ENCODE results near the gene GABRG3. TPM values are rescaled to one million over a fixed set of nuclear protein-coding genes. Genes with fewer than 3 reads are reported as not detected.
A peak's percentile ranks its signal among the peaks of the same experiment; 100 is the strongest.

Gene GABRG3
- total RNA-seq (2011; cell fraction: chromatin; rRNA removed; ENCODE audit: low replicate concordance): 14.1 and 21.5 TPM in 2 replicates
- total RNA-seq (2011; cell fraction: nucleolus; rRNA removed): 12.6 and 13.5 TPM in 2 replicates
- total RNA-seq (2011; cell fraction: nucleoplasm; rRNA removed): 19.3 and 28.2 TPM in 2 replicates
- total RNA-seq (2014; rRNA removed) (7.6 and 9.9 TPM in 2 replicates), total RNA-seq (2014; rRNA removed; fragmentation: Illumina TruSeq; extraction: Trizol) (12.0 and 13.3 TPM in 2 replicates), total RNA-seq (2015; rRNA removed; fragmentation: Illumina TruSeq; extraction: Trizol) (13.6 and 13.9 TPM in 2 replicates), total RNA-seq (2021) (13.8 and 15.1 TPM in 2 replicates), polyA plus RNA-seq (2011; rRNA removed) (7.0 and 11.2 TPM in 2 replicates), polyA plus RNA-seq (2014; fragmentation: Illumina TruSeq; extraction: Trizol) (14.6 and 14.8 TPM in 2 replicates), polyA plus RNA-seq (2014; fragmentation: Nextera tagmentation; extraction: Ambion mirVana) (1 to 10 TPM; 4.0 to 4.6 TPM), polyA plus RNA-seq (2014; rRNA removed) (6.9 and 7.6 TPM in 2 replicates), polyA minus RNA-seq (2011; rRNA and poly(A)+ RNA removed) (13.6 and 23.9 TPM in 2 replicates), Bru-seq, nascent RNA (percentile 61 among the genes with signal in this experiment), BruChase-seq, experiment 1, labeled RNA remaining after a 2-hour chase (percentile 65 among the genes with signal in this experiment), BruChase-seq, experiment 2, labeled RNA remaining after a 6-hour chase (percentile 65 among the genes with signal in this experiment)
- 8.8 and 13.9 TPM in 2 replicates for polyA plus RNA-seq (2011; cell fraction: cytosol; rRNA removed)
- polyA plus RNA-seq (2011; cell fraction: nucleus; rRNA removed): 5.4 and 9.4 TPM in 2 replicates
- polyA plus RNA-seq (2012): 10.2 and 10.8 TPM in 2 replicates
- 3.0 and 9.8 TPM in 2 replicates for polyA minus RNA-seq (2011; cell fraction: cytosol; rRNA and poly(A)+ RNA removed)
- 10.6 and 15.9 TPM in 2 replicates for polyA minus RNA-seq (2011; cell fraction: nucleus; rRNA and poly(A)+ RNA removed)
- long read RNA-seq, experiment 1, transcript GABRG3-201 (7 exons, 1,235 nt): major isoform, 7 of 24 reads
- long read RNA-seq, experiment 1, partial matches to known transcripts: 1 of 24 reads
- long read RNA-seq, experiment 1, other reads (novel, unspliced or antisense): 16 of 24 reads
- long read RNA-seq, experiment 2, partial matches to known transcripts: 2 of 6 reads
- long read RNA-seq, experiment 2, other reads (novel, unspliced or antisense): 4 of 6 reads
- long read RNA-seq, experiment 3, partial matches to known transcripts: 0 of 4 reads
- long read RNA-seq, experiment 3, other reads (novel, unspliced or antisense): 2 of 4 reads

GRCh38 chr15:26970712-26971210 lies at the start of gene GABRG3:
TSS of gene GABRG3 (plus strand) at chr15:26971181.
- no peak within 1 kb of the TSS for H3K9ac ChIP-seq (ENCODE audit: insufficient read depth in 1 of 2, low read depth in 2 of 2, low read length in 2 of 2)
- no peak within 1 kb of the TSS for H3K27ac ChIP-seq (ENCODE audit: extremely low read depth, low read depth, low read length)
- TF ChIP-seq CBX1 (IDR thresholded peaks at IDR 0.05; ENCODE audit: low read depth) (no peak), ZC3H4 (CRISPR knock-in tag; IDR thresholded peaks at IDR 0.05; ENCODE audit: borderline replicate concordance) (no peak), ZMIZ1 (IDR thresholded peaks at IDR 0.05; ENCODE audit: low read depth in 2 of 2, low read length in 2 of 2) (no peak), CREM (IDR thresholded peaks at IDR 0.05; ENCODE audit: low read depth) (no peak), SNIP1 (IDR thresholded peaks at IDR 0.05; ENCODE audit: low read depth) (no peak), ZBTB1 (CRISPR knock-in tag; IDR thresholded peaks at IDR 0.05; ENCODE audit: borderline replicate concordance, low read depth) (no peak)
- TF ChIP-seq, protein P1, sequence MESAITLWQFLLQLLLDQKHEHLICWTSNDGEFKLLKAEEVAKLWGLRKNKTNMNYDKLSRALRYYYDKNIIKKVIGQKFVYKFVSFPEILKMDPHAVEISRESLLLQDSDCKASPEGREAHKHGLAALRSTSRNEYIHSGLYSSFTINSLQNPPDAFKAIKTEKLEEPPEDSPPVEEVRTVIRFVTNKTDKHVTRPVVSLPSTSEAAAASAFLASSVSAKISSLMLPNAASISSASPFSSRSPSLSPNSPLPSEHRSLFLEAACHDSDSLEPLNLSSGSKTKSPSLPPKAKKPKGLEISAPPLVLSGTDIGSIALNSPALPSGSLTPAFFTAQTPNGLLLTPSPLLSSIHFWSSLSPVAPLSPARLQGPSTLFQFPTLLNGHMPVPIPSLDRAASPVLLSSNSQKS (CRISPR knock-in tag; IDR thresholded peaks at IDR 0.05): no peak
- TF ChIP-seq, protein P2, sequence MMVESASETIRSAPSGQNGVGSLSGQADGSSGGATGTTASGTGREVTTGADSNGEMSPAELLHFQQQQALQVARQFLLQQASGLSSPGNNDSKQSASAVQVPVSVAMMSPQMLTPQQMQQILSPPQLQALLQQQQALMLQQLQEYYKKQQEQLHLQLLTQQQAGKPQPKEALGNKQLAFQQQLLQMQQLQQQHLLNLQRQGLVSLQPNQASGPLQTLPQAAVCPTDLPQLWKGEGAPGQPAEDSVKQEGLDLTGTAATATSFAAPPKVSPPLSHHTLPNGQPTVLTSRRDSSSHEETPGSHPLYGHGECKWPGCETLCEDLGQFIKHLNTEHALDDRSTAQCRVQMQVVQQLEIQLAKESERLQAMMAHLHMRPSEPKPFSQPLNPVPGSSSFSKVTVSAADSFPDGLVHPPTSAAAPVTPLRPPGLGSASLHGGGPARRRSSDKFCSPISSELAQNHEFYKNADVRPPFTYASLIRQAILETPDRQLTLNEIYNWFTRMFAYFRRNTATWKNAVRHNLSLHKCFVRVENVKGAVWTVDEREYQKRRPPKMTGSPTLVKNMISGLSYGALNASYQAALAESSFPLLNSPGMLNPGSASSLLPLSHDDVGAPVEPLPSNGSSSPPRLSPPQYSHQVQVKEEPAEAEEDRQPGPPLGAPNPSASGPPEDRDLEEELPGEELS (CRISPR knock-in tag; IDR thresholded peaks at IDR 0.05; ENCODE audit: borderline replicate concordance): no peak
- no peaks in the 10 kb centered on the region for H3K9me3 ChIP-seq (replicated peaks; ENCODE audit: control insufficient read depth, insufficient read depth, low read depth, low read length)
- CTCF ChIA-PET (ENCODE audit: low intra/inter-chr PET ratio): no interaction called here
- peaks cover 6 to 10% of the 10 kb centered on the region in 2 experiments; a peak in 2 of 5 replicates for H3K27me3 ChIP-seq (ENCODE audit: control insufficient read depth in 2 of 2, insufficient read depth in 2 of 2, low read length in 2 of 2)
- no peak for FAIRE-seq
- POLR2A ChIA-PET: no interaction called here
- no peaks in the 10 kb centered on the region for H3K36me3 ChIP-seq (ENCODE audit: control insufficient read depth, insufficient read depth, low read length)
- no peak within 1 kb of the TSS for H3K4me2 ChIP-seq (ENCODE audit: insufficient read depth, low read length)
- no peaks in the 10 kb centered on the region for H3K4me1 ChIP-seq (replicated peaks in 1 of 2; ENCODE audit: control insufficient read depth in 2 of 2, insufficient read depth in 2 of 2, low read length in 2 of 2)
- no peak for DNase-seq (ENCODE audit: extremely low read depth in 1 of 4, low spot score in 3 of 4)
- intact Hi-C loops (cut with micrococcal nuclease) (no loop called here), in situ Hi-C loops (cut with MboI) (no loop called here)
- no peak within 1 kb of the TSS for H3K4me3 ChIP-seq
- no peaks in the 10 kb centered on the region for H3K9me1 ChIP-seq (ENCODE audit: control insufficient read depth, insufficient read depth, low read length)
- WGBS (ENCODE audit: insufficient coverage, low coverage, missing lambda C conversion rate): 27% methylated on average over 22 of the region's 33 CpGs
- H4K20me1 ChIP-seq (replicated peaks; ENCODE audit: control insufficient read depth, insufficient read depth, low read length): no peaks in the 10 kb centered on the region
- H2AFZ ChIP-seq (ENCODE audit: low read depth, low read length): no peak within 1 kb of the TSS
- H3K79me2 ChIP-seq (ENCODE audit: control insufficient read depth, insufficient read depth, low read length): no peaks in the 10 kb centered on the region
- BruUV-seq (replicated peaks): no TSS peak
- no peak for ATAC-seq

Measured in K562 (cell line).